Fibroblast of mammary gland (primary cell): Measurements from ENCODE around the gene CORO6.
A peak's percentile ranks its signal among the peaks of the same experiment; 100 is the strongest.

Experiments used
- DNase-seq: peaks from one replicate; pipeline ENCODE4 v3.0.0-alpha.2; 2010; ENCODE audit warnings: low read depth
- H3K4me3 ChIP-seq: 2 replicates; pipeline ENCODE4 v1.5.1; 2011; ENCODE audit warnings: low read depth, mild to moderate bottlenecking, low read length, moderate library complexity; ENCODE audit not compliant: control insufficient read depth
- CTCF ChIP-seq: conservative IDR thresholded peaks from 2 replicates; pipeline ENCODE4 v1.5.1; 2011; ENCODE audit warnings: low read depth, low read length, inconsistent platforms; ENCODE audit not compliant: control insufficient read depth, insufficient read depth

Gene CORO6

GRCh38 chr17:29622337-29623282, at the start of gene CORO6:
Gene CORO6 (minus strand): TSS chr17:29622912. CDS start chr17:29621421, 1,491 bp downstream.
- peak within 1 kb of the TSS; percentile 62 for H3K4me3 ChIP-seq
- no peak for TF ChIP-seq CTCF
- DNase-seq, result no peak

GRCh38 chr17:29671661-29672060, 48.9 kb upstream of the CORO6 start:
- DNase-seq, result no peak
- no peak for TF ChIP-seq CTCF
- H3K4me3 ChIP-seq, result no peak overlapping the region

GRCh38 chr17:29669266-29669665, 46.6 kb upstream of the CORO6 start:
- DNase-seq, result no peak
- TF ChIP-seq CTCF, result no peak
- H3K4me3 ChIP-seq, result no peak overlapping the region

- no peak for TF ChIP-seq CTCF
- DNase-seq, result no peak
- no peak overlapping the region for H3K4me3 ChIP-seq
Observed at GRCh38 chr17:29667969-29668368, 45.3 kb upstream of the CORO6 start.

GRCh38 chr17:29665481-29665810, 42.7 kb upstream of the CORO6 start:
- DNase-seq, result no peak
- no peak overlapping the region for H3K4me3 ChIP-seq
- TF ChIP-seq CTCF, result no peak

GRCh38 chr17:29664743-29665480, 42.2 kb upstream of the CORO6 start:
- no peak overlapping the region for H3K4me3 ChIP-seq
- peak; percentile 80 for DNase-seq
- no peak for TF ChIP-seq CTCF
